Endothelial cell of umbilical vein (primary cell): ENCODE measurements around the gene MATCAP1. TPM values are rescaled to one million over a fixed set of nuclear protein-coding genes. Genes with fewer than 3 reads are reported as not detected.
A peak's percentile ranks its signal among the peaks of the same experiment; 100 is the strongest.

Experiments
- BruUV-seq: library from RNA; stranded (reverse); fragments of 400-500 nt; replicated peaks from 2 replicates; lab custom pipeline; 2021; lab: Mats Ljungman, UMichigan
- CTCF ChIA-PET: fragments of 300-600, 350-600 bp; sonication (Branson Sonifier 250); formaldehyde crosslinking; loops from one replicate; lab custom pipeline; 2021; ENCODE audit warnings: antibody characterized with exemption, inconsistent platforms; lab: Charles Lee
- POLR2A ChIA-PET: fragments of 300-600, 350-600 bp; sonication (Branson Sonifier 250); formaldehyde crosslinking; loops from one replicate; lab custom pipeline; 2021; ENCODE audit warnings: antibody characterized with exemption, inconsistent platforms; lab: Charles Lee
- DNase-seq: peaks from one replicate; pipeline ENCODE4 v3.0.0-alpha.2; 2011; ENCODE audit warnings: low read depth, low spot score
- FAIRE-seq: peaks from 2 replicates; lab custom pipeline; 2011; peaks lifted over from hg19 to GRCh38; lab: Jason Lieb, UNC
- H2AFZ ChIP-seq: 2 replicates; pipeline ENCODE4 v1.6.0; 2012; ENCODE audit warnings: low read depth, low read length, control low read depth, inconsistent platforms
- H3K27ac ChIP-seq: 2 replicates; pipeline ENCODE4 v1.5.1; 2011; ENCODE audit warnings: low read depth, mild to moderate bottlenecking, control low read depth, low read length, moderate library complexity; ENCODE audit not compliant: insufficient read depth
- H3K27me3 ChIP-seq, 2 experiments: 2 replicates each; pipeline versions ENCODE4 v1.6.0 to v1.6.1; 2011; ENCODE audit warnings: low read length in 2 of 2, mixed read lengths in 1 of 2; ENCODE audit not compliant: control insufficient read depth in 2 of 2, insufficient read depth in 2 of 2
- H3K36me3 ChIP-seq, 2 experiments: 2 replicates in 1 of 2; 3 replicates in 1 of 2; pipeline ENCODE4 v1.5.1; 2011; ENCODE audit warnings: low read length in 2 of 2, mild to moderate bottlenecking in 1 of 2, moderate library complexity in 1 of 2; ENCODE audit not compliant: control insufficient read depth in 2 of 2, insufficient read depth in 2 of 2; ENCODE audit errors: extremely low read depth in 1 of 2
- H3K4me1 ChIP-seq: 3 replicates; pipeline ENCODE4 v1.5.1; 2011; ENCODE audit warnings: mild to moderate bottlenecking, low read length; ENCODE audit not compliant: control insufficient read depth, insufficient read depth; ENCODE audit errors: extremely low read depth
- H3K4me2 ChIP-seq: 2 replicates; pipeline ENCODE4 v1.6.1; 2011; ENCODE audit warnings: low read length, control low read depth, mixed read lengths; ENCODE audit not compliant: insufficient read depth
- H3K4me3 ChIP-seq, 3 experiments: fragments of 200-600 bp in 1 of 3; sonication (generic), shearing (Covaris generic) in 1 of 3; replicated peaks in 1 of 3; 2 replicates each; pipeline ENCODE4 v1.5.1; 2011 to 2016; ENCODE audit warnings: control low read depth in 3 of 3, low read length in 3 of 3, mild to moderate bottlenecking in 2 of 3, inconsistent platforms in 1 of 3, low read depth in 1 of 3, moderate library complexity in 1 of 3; ENCODE audit not compliant: insufficient read depth in 1 of 3
- H3K79me2 ChIP-seq: 2 replicates; pipeline ENCODE4 v1.6.0; 2012; ENCODE audit warnings: low read length, inconsistent platforms; ENCODE audit not compliant: control insufficient read depth, insufficient read depth
- H3K9ac ChIP-seq: replicated peaks from 2 replicates; pipeline ENCODE3; 2011; ENCODE audit warnings: low read length, control low read depth; ENCODE audit not compliant: insufficient read depth; ENCODE audit errors: extremely low read depth
- H3K9me1 ChIP-seq: replicated peaks from 3 replicates; pipeline ENCODE4 v1.6.0; 2011; ENCODE audit warnings: mild to moderate bottlenecking, low read length; ENCODE audit not compliant: control insufficient read depth, insufficient read depth; ENCODE audit errors: extremely low read depth
- H3K9me3 ChIP-seq: replicated peaks from 2 replicates; pipeline ENCODE4 v1.5.1; 2012; ENCODE audit warnings: low read length, inconsistent platforms; ENCODE audit not compliant: control insufficient read depth, insufficient read depth
- H4K20me1 ChIP-seq: replicated peaks from 2 replicates; pipeline ENCODE3; 2011; ENCODE audit warnings: mild to moderate bottlenecking, low read length; ENCODE audit not compliant: control insufficient read depth, insufficient read depth; ENCODE audit errors: extremely low read depth
- CTCF ChIP-seq, 2 donors: IDR thresholded peaks; 1 replicate in 1 of 2; 2 replicates in 1 of 2; pipeline ENCODE4 v1.5.1; 2011; ENCODE audit warnings: low read length in 2 of 2, mild to moderate bottlenecking in 2 of 2, moderate library complexity in 2 of 2, control low read depth in 1 of 2, inconsistent platforms in 1 of 2, low read depth in 1 of 2; ENCODE audit not compliant: insufficient read depth in 1 of 2; ENCODE audit errors: extremely low read depth in 1 of 2
- EZH2 ChIP-seq: IDR thresholded peaks from 2 replicates; pipeline ENCODE4 v1.6.1; 2012; ENCODE audit warnings: borderline replicate concordance, low read depth, mild to moderate bottlenecking, moderate library complexity, low read length, inconsistent platforms; ENCODE audit not compliant: severe bottlenecking
- FOS ChIP-seq: IDR thresholded peaks from 2 replicates; pipeline ENCODE4 v1.6.1; 2011; ENCODE audit warnings: mild to moderate bottlenecking, low read length, moderate library complexity, borderline replicate concordance; ENCODE audit not compliant: insufficient read depth
- GATA2 ChIP-seq: IDR thresholded peaks from 2 replicates; pipeline ENCODE4 v1.7.0; 2011; ENCODE audit warnings: low read depth, mild to moderate bottlenecking, moderate library complexity, mixed read lengths, low read length; ENCODE audit not compliant: insufficient read length, insufficient read depth
- JUN ChIP-seq: IDR thresholded peaks from 2 replicates; pipeline ENCODE4 v1.6.1; 2011; ENCODE audit warnings: borderline replicate concordance, low read depth; ENCODE audit not compliant: insufficient read length, insufficient read depth
- MAX ChIP-seq: IDR thresholded peaks from 2 replicates; pipeline ENCODE4 v1.6.1; 2011; ENCODE audit not compliant: insufficient read depth, insufficient read length
- MYC ChIP-seq: IDR thresholded peaks from one replicate; pipeline ENCODE4 v1.6.1; 2011; ENCODE audit warnings: mild to moderate bottlenecking, low read depth, low read length
- POLR2A ChIP-seq: IDR thresholded peaks from 2 replicates; pipeline ENCODE4 v1.6.1; 2012; ENCODE audit warnings: low read depth, mild to moderate bottlenecking, control low read depth, low read length
- POLR2AphosphoS5 ChIP-seq: IDR thresholded peaks from 2 replicates; pipeline ENCODE4 v1.6.1; 2012; ENCODE audit warnings: low read depth, mild to moderate bottlenecking, control low read depth, low read length, moderate library complexity; ENCODE audit not compliant: insufficient read depth
- dilution Hi-C: fragments of 300-500 bp; cut with MboI; formaldehyde crosslinking; loops from one replicate; pipeline ENCODE4 v1.15.0; 2019; ENCODE audit warnings: low sequenced_read_pairs; ENCODE audit not compliant: extremely low pct_ligation_motif_present
- intact Hi-C: fragments of 100-400 bp; cut with micrococcal nuclease; formaldehyde crosslinking; loops from one replicate; pipeline ENCODE4 v1.10.0; 2022
- polyA plus RNA-seq, 4 experiments: library from polyadenylated mRNA; depleted of rRNA in 3 of 4; stranded (reverse) in 3 of 4; unstranded in 1 of 4; fragments of >200 nt; gene quantifications; 2 replicates each; pipeline versions ENCODE4 v1.2.1 to v1.2.3, GENCODE V29; 2011 to 2012; ENCODE audit warnings: missing spikeins in 1 of 4
- total RNA-seq: library from RNA; stranded (reverse); gene quantifications from 2 replicates; pipeline ENCODE4 v1.2.3, GENCODE V29; 2021

Gene MATCAP1
- total and polyA plus RNA-seq, 2 donors (not counting 3 experiments of a cell fraction or from before 2014, with no cell fraction given) = 44.5 to 53.3 TPM

GRCh38 chr16:67174706-67175231 lies 9.0 kb downstream of the MATCAP1 start:
- ChIA-PET CTCF (interaction anchor here (0.8 to 3.2 kb wide), 9 partner anchors 11 to 344 kb away, joined by 3 to 25 read pairs (median 12); partner anchors contain the start of genes ELMO3, FBXL8, HSF4 and NAE1), POLR2A (no interaction called here)
- H2AFZ ChIP-seq = no peak overlapping the region
- intact Hi-C loops = loop anchor here (1.0 kb wide), 1 partner anchor 9 kb away; the partner anchor contains the start of gene MATCAP1
- H4K20me1 ChIP-seq = no peaks in the 10 kb centered on the region
- no peaks in the 10 kb centered on the region for H3K79me2 ChIP-seq
- peak overlapping the region; percentile 40 for H3K4me2 ChIP-seq
- peak overlapping the region; percentile 4 for H3K27ac ChIP-seq
- no peaks in the 10 kb centered on the region for H3K36me3 ChIP-seq
- H3K9me1 ChIP-seq = no peaks in the 10 kb centered on the region
- H3K9ac ChIP-seq = peak overlapping the region; percentile 14
- H3K4me3 ChIP-seq = peak overlapping the region in 2 of 3 experiments; percentile 27 to 32
- TF ChIP-seq CTCF (IDR thresholded peaks at IDR 0.05; ENCODE audit: extremely low read depth in 1 of 2, insufficient read depth in 1 of 2, low read depth in 1 of 2, low read length in 2 of 2) (no peak), MAX (no peak), POLR2A (no peak), JUN (no peak), MYC (no peak), POLR2AphosphoS5 (no peak), EZH2 (no peak), GATA2 (no peak), FOS (no peak)
- no peaks in the 10 kb centered on the region for H3K9me3 ChIP-seq
- no peak for FAIRE-seq
- H3K4me1 ChIP-seq = peaks cover 26% of the 10 kb centered on the region
- DNase-seq = no peak
- dilution Hi-C loops = no loop called here
- no peaks in the 10 kb centered on the region for H3K27me3 ChIP-seq
- BruUV-seq = TSS peak; percentile 6
